Keratinocyte (primary cell): ENCODE data around the gene MARCHF9.

Experiments used
- CTCF ChIP-seq, 3 experiments: IDR thresholded peaks in 1 of 3; conservative IDR thresholded peaks in 1 of 3; optimal IDR thresholded peaks in 1 of 3; 2 replicates in 2 of 3; 3 replicates in 1 of 3; pipeline versions ENCODE3 to v1.5.1; 2011; ENCODE audit warnings: low read length in 3 of 3, mild to moderate bottlenecking in 3 of 3, moderate library complexity in 2 of 3, control low read depth in 1 of 3, inconsistent platforms in 1 of 3; ENCODE audit not compliant: insufficient read depth in 2 of 3; ENCODE audit errors: extremely low read depth in 1 of 3
- EZH2 ChIP-seq: IDR thresholded peaks from one replicate; pipeline ENCODE4 v1.6.1; 2012; ENCODE audit warnings: inconsistent platforms, mild to moderate bottlenecking, low read length, moderate library complexity

- TF ChIP-seq CTCF (optimal IDR thresholded peaks at IDR 0.05 in 1 of 3, IDR thresholded peaks at IDR 0.05 in 1 of 3, conservative IDR thresholded peaks at IDR 0.05 in 1 of 3; ENCODE audit: extremely low read depth in 1 of 3, insufficient read depth in 2 of 3, low read length in 3 of 3): peak in 2 of 3 experiments; percentile 39 to 59
- TF ChIP-seq EZH2: peak; percentile 85
Measured at GRCh38 chr12:57737467-57738460, 17.1 kb upstream of the MARCHF9 start.
